PFSK-1 (cell line): Measurements from ENCODE around the gene GRID1.

Experiments
- FOXP2 ChIP-seq: optimal IDR thresholded peaks from 2 replicates; pipeline ENCODE3; 2011; ENCODE audit warnings: borderline replicate concordance, control low read depth, inconsistent platforms; ENCODE audit not compliant: insufficient read depth; ENCODE audit errors: extremely low read length, extremely low read depth
- POLR2AphosphoS5 ChIP-seq: IDR thresholded peaks from 2 replicates; pipeline ENCODE4 v1.6.1; 2012; ENCODE audit warnings: low read depth, mild to moderate bottlenecking, control low read depth, low read length, moderate library complexity
- SIN3A ChIP-seq: IDR thresholded peaks from 2 replicates; pipeline ENCODE4 v1.6.1; 2012; ENCODE audit warnings: mild to moderate bottlenecking, low read length, moderate library complexity, borderline replicate concordance; ENCODE audit not compliant: insufficient read depth
- TAF1 ChIP-seq: IDR thresholded peaks from 2 replicates; pipeline ENCODE4 v1.6.1; 2012; ENCODE audit warnings: low read length, control low read depth, borderline replicate concordance; ENCODE audit not compliant: insufficient read depth
- TF ChIP-seq, protein P1 (sequence below), 2 experiments: IDR thresholded peaks; 2 replicates each; pipeline versions ENCODE4 v1.6.1 to v1.8.0; 2011 to 2012; ENCODE audit warnings: low read depth in 2 of 2, low read length in 2 of 2, control low read depth in 1 of 2, inconsistent platforms in 1 of 2, mild to moderate bottlenecking in 1 of 2, moderate library complexity in 1 of 2; ENCODE audit not compliant: insufficient read depth in 1 of 2

The GRID1 gene

DNA sequence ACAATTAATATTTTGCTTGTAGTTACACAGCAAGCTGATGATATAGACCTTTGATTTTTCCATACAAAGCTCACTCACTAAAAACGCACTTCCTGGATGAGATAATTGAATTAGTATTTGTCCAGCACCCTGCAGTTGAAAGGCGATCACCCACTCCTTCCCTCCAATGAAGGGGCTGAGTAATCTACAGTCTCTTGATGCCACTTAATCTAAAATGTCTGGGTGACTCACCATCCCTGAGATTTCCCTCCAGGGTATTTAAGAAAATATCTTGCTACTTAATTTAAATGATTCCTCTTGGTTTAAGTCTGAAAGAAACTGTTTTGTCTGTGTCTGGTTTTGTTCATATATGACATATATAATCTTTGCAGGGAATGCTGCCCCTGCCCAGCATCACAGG, 515.3 kb downstream of the GRID1 start:
- TF ChIP-seq TAF1 (no peak), FOXP2 (no peak)
- TF ChIP-seq, protein P1, sequence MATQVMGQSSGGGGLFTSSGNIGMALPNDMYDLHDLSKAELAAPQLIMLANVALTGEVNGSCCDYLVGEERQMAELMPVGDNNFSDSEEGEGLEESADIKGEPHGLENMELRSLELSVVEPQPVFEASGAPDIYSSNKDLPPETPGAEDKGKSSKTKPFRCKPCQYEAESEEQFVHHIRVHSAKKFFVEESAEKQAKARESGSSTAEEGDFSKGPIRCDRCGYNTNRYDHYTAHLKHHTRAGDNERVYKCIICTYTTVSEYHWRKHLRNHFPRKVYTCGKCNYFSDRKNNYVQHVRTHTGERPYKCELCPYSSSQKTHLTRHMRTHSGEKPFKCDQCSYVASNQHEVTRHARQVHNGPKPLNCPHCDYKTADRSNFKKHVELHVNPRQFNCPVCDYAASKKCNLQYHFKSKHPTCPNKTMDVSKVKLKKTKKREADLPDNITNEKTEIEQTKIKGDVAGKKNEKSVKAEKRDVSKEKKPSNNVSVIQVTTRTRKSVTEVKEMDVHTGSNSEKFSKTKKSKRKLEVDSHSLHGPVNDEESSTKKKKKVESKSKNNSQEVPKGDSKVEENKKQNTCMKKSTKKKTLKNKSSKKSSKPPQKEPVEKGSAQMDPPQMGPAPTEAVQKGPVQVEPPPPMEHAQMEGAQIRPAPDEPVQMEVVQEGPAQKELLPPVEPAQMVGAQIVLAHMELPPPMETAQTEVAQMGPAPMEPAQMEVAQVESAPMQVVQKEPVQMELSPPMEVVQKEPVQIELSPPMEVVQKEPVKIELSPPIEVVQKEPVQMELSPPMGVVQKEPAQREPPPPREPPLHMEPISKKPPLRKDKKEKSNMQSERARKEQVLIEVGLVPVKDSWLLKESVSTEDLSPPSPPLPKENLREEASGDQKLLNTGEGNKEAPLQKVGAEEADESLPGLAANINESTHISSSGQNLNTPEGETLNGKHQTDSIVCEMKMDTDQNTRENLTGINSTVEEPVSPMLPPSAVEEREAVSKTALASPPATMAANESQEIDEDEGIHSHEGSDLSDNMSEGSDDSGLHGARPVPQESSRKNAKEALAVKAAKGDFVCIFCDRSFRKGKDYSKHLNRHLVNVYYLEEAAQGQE (IDR thresholded peaks at IDR 0.05; ENCODE audit: insufficient read depth in 1 of 2, low read depth in 2 of 2, low read length in 2 of 2): no peak

DNA sequence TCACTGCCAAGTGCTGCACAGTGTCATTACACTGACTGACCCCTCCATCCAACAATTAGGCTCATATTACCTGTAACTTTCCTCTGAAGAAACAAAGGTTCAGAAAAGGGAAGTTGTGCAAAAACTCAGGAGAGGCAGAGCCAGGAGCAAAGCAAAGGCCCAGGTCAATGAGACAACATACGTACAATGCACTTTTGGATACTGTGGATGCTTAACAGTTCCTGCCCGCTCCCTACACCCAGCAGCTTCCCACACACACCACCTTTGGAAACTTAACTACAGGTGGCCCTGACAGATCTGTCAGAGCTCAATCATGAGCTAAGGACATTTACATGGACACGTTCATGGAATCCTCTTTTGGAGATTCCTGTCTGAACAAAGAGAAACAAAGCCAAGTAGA, 515.9 kb downstream of the GRID1 start:
- TF ChIP-seq SIN3A (no peak), POLR2AphosphoS5 (no peak), TAF1 (no peak)

DNA sequence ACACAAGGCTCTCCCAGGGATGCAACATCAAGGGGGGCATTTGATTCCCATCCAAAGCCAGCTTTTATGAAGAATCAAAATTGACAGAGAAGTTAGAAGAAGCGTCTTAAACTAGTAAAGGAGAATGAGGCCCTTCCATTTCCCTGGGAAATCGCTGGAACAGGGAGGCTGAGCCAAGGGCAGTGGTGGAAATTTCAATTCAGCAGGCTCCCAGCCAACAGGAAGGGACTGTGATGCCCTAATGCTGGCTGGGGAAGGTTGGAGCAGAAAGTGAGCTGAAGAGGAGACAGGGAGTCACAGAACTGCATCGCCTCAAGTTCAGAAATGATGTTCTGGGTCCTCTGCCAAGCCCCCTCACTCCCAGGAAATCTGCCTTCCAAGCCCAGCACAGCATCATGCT, 517.3 kb downstream of the GRID1 start:
- TF ChIP-seq SIN3A (no peak), TAF1 (no peak), POLR2AphosphoS5 (no peak), FOXP2 (no peak)
- TF ChIP-seq, protein P1 (IDR thresholded peaks at IDR 0.05; ENCODE audit: insufficient read depth in 1 of 2, low read depth in 2 of 2, low read length in 2 of 2): no peak

DNA sequence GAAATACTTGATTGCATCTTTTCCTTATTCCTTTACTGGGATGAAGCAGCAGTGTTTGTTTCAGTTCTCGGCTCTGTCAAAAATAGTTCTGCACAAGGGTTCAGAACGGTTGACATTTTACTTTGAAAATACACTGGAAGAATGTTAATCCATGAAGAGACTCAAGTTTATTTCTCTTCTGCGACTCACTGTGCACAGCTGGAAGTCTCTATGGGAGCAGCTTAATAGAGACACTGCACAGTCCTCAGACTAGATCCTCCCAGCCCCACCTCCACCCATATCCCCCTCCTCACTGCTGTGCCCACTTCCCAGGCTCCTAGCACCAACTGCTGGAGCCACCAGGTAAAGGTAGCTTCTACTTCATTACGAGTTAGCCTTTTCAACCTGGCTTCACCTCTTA, 517.8 kb downstream of the GRID1 start:
- TF ChIP-seq POLR2AphosphoS5 (no peak), TAF1 (no peak), SIN3A (no peak), FOXP2 (no peak)
- TF ChIP-seq, protein P1 (IDR thresholded peaks at IDR 0.05; ENCODE audit: insufficient read depth in 1 of 2, low read depth in 2 of 2, low read length in 2 of 2): no peak

DNA sequence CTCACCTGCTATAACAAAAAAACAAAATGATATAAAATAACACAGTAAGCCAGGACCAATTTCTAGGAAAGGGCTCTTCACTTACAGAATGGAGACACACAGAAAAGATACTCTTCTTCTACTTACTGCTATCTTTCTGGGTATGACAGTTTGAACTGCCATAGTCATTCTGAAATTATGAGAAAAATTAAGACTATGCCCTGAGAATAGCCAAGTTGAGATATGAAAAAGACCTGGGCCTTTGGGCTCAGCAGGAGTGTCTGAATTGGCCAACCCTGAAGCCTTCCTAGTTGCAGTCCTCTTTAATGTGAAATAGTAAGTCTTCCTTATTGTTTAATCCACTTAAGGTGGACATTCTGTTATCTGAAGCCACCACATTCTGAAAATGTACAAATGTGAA, 519.5 kb downstream of the GRID1 start:
- TF ChIP-seq POLR2AphosphoS5: no peak
- TF ChIP-seq TAF1: no peak
- TF ChIP-seq SIN3A: no peak
- TF ChIP-seq, protein P1 (IDR thresholded peaks at IDR 0.05; ENCODE audit: insufficient read depth in 1 of 2, low read depth in 2 of 2, low read length in 2 of 2): no peak
- no peak for TF ChIP-seq FOXP2
